Immature natural killer cell (primary cell): ENCODE results near the gene RASL12. TPM values are rescaled to one million over a fixed set of nuclear protein-coding genes. Genes with fewer than 3 reads are reported as not detected.
A peak's percentile ranks its signal among the peaks of the same experiment; 100 is the strongest.
"Not testable (repeated sequence)": the region's sequence is repeated elsewhere in the genome, so short reads cannot be mapped to it uniquely, and the experiment has no call there.

ENCODE experiments used
- DNase-seq, 3 donors: peaks; one replicate each; pipeline ENCODE4 v3.0.0; 2022; ENCODE audit warnings: mixed read lengths in 1 of 3
- H3K27ac Mint-ChIP-seq, 6 donors: one replicate each; pipeline ENCODE4 v1.8.0; 2020; ENCODE audit warnings: mixed read lengths in 6 of 6, mild to moderate bottlenecking in 5 of 6, inconsistent platforms in 4 of 6, moderate library complexity in 3 of 6
- H3K27me3 Mint-ChIP-seq, 3 donors: one replicate each; pipeline ENCODE4 v1.8.0; 2020 to 2021; ENCODE audit warnings: low read depth in 3 of 3, mild to moderate bottlenecking in 3 of 3, mixed read lengths in 3 of 3, moderate library complexity in 3 of 3, inconsistent platforms in 1 of 3
- H3K36me3 Mint-ChIP-seq, 3 donors: one replicate each; pipeline ENCODE4 v1.8.0; 2020; ENCODE audit warnings: mixed read lengths in 3 of 3, inconsistent platforms in 2 of 3, mild to moderate bottlenecking in 2 of 3
- H3K4me1 Mint-ChIP-seq, 2 donors: one replicate each; pipeline ENCODE4 v1.8.0; 2020; ENCODE audit warnings: inconsistent platforms in 2 of 2, mild to moderate bottlenecking in 2 of 2, mixed read lengths in 2 of 2, moderate library complexity in 1 of 2
- H3K4me3 Mint-ChIP-seq, 5 donors: one replicate each; pipeline ENCODE4 v1.8.0; 2020; ENCODE audit warnings: mild to moderate bottlenecking in 5 of 5, mixed read lengths in 5 of 5, inconsistent platforms in 3 of 5, moderate library complexity in 3 of 5
- H3K9me3 Mint-ChIP-seq, 6 donors: one replicate each; pipeline ENCODE4 v1.8.0; 2020; ENCODE audit warnings: mild to moderate bottlenecking in 6 of 6, mixed read lengths in 6 of 6, inconsistent platforms in 4 of 6, moderate library complexity in 3 of 6
- polyA plus RNA-seq, 3 donors: library from polyadenylated mRNA; unstranded; fragments of 300-500 nt; fragmentation: Illumina TruSeq; gene quantifications; one replicate each; pipeline ENCODE4 v1.2.3, GENCODE V29; 2021

The RASL12 gene
- polyA plus RNA-seq, 3 donors from 2014 or later, result not detected

DNA sequence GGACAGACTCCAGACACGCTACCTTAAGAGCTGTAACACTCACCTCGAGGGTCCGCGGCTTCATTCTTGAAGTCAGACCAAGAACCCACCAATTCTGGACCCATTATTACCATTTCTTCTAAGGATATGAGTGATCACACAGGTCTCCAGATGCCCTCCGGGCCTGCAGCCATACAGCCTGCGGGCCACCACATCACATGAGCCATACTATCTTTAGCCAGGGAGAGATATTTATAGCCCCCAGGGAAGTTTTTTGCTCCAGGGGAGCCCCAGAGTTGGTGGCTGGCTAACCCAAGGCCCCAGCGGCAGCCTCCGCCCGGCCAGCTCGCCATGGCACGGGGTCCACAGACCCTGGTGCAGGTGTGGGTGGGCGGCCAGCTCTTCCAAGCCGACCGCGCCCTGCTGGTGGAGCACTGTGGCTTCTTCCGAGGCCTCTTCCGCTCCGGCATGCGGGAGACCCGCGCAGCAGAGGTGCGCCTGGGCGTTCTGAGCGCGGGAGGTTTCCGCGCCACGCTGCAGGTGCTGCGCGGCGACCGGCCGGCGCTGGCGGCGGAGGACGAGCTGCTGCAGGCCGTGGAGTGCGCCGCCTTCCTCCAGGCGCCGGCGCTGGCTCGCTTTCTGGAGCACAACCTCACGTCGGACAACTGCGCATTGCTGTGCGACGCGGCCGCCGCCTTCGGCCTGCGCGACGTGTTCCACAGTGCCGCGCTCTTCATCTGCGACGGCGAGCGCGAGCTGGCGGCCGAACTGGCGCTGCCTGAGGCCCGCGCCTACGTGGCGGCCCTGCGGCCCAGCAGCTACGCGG, 8.9 kb upstream of the RASL12 start, which contains the start of gene KBTBD13:
KBTBD13 (plus strand) TSS at position 261 of the 805 bp plus-strand sequence; CDS start at position 331, 70 bp downstream.
- Mint-ChIP-seq H3K27me3 (peaks cover 4 to 14% (median 10%) of the 10 kb centered on the region in 3 donors), H3K36me3 (peaks cover 0 to 3% (median 0%) of the 10 kb centered on the region in 3 donors), H3K27ac (no peak within 1 kb of the TSS), H3K9me3 (no peaks in the 10 kb centered on the region), H3K4me3 (no peak within 1 kb of the TSS), H3K4me1 (peaks cover 5 to 7% of the 10 kb centered on the region in 2 donors)
- no peak for DNase-seq

DNA sequence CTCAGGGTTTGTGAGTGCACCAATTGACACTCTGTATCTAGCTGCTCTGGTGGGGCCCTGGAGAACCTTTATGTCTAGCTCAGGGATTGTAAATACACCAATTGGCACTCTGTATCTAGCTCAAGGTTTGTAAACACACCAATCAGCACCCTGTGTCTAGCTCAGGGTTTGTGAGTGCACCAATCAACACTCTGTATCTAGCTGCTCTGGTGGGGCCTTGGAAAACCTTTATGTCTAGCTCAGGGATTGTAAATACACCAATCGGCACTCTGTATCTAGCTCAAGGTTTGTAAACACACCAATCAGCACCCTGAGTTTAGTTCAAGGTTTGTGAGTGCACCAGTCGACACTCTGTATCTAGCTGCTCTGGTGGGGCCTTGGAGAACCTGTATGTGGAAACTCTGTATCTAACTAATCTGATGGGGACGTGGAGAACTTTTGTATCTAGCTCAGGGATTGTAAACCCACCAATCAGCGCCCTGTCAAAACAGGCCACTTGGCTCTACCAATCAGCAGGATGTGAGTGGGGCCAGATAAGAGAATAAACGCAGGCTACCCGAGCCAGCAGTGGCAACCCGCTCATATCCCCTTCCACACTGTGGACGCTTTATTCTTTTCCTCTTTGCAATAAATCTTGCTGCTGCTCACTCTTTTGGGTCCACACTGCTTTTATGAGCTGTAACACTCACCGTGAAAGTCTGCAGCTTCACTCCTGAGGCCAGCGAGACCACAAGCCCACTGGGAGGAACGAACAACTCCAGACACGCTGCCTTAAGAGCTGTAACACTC, 8.0 kb upstream of the RASL12 start:
- peaks cover 4 to 11% (median 10%) of the 10 kb centered on the region in 3 donors for H3K27me3 Mint-ChIP-seq
- DNase-seq, H3K4me1 Mint-ChIP-seq, H3K9me3 Mint-ChIP-seq, H3K27ac Mint-ChIP-seq, H3K4me3 Mint-ChIP-seq, H3K36me3 Mint-ChIP-seq: not testable (repeated sequence)

DNA sequence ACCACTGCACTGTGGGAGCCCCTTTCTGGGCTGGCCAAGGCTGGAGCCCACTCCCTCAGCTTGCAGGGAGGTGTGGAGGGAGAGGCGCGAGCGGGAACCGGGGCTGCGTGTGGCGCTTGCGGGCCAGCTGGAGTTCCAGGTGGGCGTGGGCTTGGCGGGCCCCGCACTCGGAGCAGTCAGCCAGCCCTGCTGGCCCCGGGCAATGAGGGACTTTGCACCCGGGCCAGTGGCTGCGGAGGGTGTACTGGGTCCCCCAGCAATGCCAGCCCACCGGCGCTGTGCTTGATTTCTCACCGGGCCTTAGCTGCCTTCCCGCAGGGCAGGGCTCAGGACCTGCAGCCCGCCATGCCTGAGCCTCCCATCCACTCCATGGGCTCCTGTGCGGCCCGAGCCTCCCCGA, 7.2 kb upstream of the RASL12 start:
- not testable (repeated sequence) for H3K4me3 Mint-ChIP-seq, H3K27ac Mint-ChIP-seq, H3K9me3 Mint-ChIP-seq, H3K4me1 Mint-ChIP-seq, H3K36me3 Mint-ChIP-seq, DNase-seq
- peaks cover 4 to 11% (median 10%) of the 10 kb centered on the region in 3 donors for H3K27me3 Mint-ChIP-seq

DNA sequence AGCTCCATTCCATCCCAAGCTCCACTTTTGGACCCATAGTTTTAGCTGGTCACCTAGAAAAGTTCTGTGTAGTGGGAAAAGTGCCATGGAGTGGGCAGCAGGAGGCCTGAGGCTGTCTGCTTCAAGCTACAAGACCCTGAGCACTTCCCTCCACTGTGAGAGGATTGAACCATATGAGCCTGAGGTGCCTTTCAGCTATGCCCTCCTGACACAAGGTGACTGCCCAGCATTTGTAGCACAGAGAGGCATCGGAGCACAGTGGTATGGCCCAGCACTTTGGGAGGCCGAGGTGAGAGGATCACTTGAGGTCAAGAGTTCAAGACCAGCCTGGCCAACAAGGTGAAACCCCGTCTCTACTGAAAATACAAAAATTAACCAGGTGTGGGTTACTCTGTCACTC, 4.8 kb upstream of the RASL12 start:
- Mint-ChIP-seq H3K9me3 (no peaks in the 10 kb centered on the region), H3K27me3 (peaks cover under 1 to 3% (median 2%) of the 10 kb centered on the region in 3 donors), H3K4me1 (peaks cover 0 to 6% of the 10 kb centered on the region in 2 donors), H3K36me3 (peaks cover 0 to 3% (median 0%) of the 10 kb centered on the region in 3 donors), H3K27ac (no peak overlapping the region), H3K4me3 (no peak overlapping the region)
- no peak for DNase-seq

DNA sequence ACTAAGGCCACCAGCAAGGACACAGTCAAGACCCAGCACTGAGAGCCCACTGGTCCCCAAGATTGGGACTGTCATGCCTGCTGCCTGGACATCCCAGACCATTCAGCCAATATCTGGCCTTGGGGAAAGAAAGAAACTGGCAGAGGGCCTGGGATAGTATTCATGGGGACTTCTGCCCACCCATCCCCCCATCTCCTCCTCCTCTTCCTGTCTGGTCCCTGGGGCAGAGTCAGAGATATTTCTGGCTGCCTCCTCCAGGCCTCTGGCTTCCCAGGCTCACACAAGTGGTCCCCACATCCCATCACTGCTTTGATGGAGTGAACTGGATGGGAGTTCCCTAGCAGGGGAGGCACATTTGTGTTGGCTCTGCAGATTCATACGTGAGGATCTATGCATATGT, 4.2 kb upstream of the RASL12 start:
- no peak overlapping the region for H3K27ac Mint-ChIP-seq
- no peak for DNase-seq
- H3K9me3 Mint-ChIP-seq, result no peaks in the 10 kb centered on the region
- H3K27me3 Mint-ChIP-seq, result peaks cover 0 to 6% (median 3%) of the 10 kb centered on the region in 3 donors
- H3K36me3 Mint-ChIP-seq, result peaks cover 0 to 3% (median 0%) of the 10 kb centered on the region in 3 donors
- no peak overlapping the region for H3K4me3 Mint-ChIP-seq
- H3K4me1 Mint-ChIP-seq, result peaks cover 4 to 10% of the 10 kb centered on the region in 2 donors

DNA sequence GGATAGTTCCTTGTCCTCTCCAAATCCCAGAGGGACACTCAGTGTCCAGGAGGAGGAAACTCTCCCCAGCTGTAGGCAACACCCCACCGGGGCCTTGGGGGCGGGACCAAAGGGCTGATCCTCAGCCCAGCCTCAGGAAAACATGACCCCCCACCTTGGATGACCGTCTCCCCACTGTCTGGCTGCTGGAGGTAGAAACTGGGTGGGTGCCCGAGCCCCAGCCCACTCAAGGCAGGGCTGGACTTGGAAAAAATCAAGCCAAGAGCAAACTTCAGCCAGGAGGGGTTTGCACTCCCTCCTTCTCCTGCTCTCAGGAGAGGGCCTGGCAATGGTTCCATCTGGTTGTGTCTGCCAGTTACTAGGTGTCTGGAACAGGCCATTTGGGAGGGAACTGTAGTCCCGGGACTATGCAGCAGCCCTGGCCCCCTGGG, 3.6 kb upstream of the RASL12 start:
- H3K9me3 Mint-ChIP-seq, result no peaks in the 10 kb centered on the region
- H3K27me3 Mint-ChIP-seq, result peaks cover 0 to 6% (median 3%) of the 10 kb centered on the region in 3 donors
- no peak for DNase-seq
- no peak overlapping the region for H3K4me3 Mint-ChIP-seq
- H3K36me3 Mint-ChIP-seq, result peaks cover 0 to 1% (median 0%) of the 10 kb centered on the region in 3 donors
- H3K4me1 Mint-ChIP-seq, result peaks cover 4 to 11% of the 10 kb centered on the region in 2 donors
- no peak overlapping the region for H3K27ac Mint-ChIP-seq

DNA sequence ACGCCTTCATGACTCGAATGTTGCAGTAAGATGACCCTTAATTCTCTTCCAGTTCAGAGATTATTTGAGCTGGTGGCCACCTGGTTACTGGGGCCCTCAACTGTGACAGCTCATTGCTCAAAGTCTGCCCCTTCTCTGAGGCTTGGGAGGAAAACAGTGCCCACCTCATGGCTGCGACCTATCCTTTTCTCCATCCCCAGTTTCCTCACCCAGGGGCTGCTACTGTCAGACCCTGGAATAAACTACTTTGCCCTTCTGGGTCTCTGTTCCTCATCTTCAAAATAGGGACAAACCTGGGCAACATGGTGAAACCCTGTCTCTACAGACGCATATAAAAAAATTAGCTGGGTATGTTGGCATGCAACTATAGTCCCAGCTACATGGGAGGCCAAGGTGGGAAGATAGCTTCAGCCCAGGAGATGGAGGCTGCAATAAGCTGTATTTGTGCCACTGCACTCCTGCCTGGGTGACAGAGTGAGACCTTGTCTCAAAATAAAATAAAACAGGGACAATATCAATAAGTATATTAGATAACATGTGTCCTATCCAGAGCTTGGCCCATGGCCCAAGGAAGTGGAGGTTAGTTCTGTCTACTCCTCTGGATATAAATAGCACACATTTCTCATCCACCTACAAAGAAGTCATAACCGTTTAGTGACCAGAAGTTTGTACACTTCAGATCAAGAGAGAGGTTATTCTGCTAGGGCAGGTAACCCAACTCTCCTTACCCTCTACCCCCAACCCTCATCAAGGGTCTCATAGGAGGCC, 2.2 kb upstream of the RASL12 start:
- Mint-ChIP-seq H3K9me3 (no peaks in the 10 kb centered on the region), H3K27me3 (peaks cover 6 to 7% (median 6%) of the 10 kb centered on the region in 3 donors), H3K4me3 (no peak overlapping the region), H3K36me3 (no peaks in the 10 kb centered on the region), H3K4me1 (peaks cover 4 to 11% of the 10 kb centered on the region in 2 donors), H3K27ac (no peak overlapping the region)
- DNase-seq, result no peak

DNA sequence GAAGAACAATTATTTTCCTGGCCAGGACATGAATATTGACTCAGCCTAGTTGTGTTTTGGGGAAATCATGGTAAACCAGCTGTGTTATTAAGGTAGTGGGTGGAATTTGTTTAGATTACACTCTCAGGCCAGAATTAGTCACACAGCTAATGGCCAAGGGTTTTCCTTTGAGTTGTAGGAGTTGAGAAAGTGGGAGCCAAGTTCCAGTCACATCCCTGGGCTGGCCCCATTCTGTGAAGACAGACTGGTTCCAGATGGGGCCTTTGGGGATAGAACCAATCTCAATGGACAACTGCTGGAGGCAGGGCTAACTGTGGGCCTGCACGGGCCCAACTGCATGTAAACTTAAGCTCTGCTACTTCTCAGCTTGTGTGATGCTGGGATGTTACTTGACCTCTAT, 1.4 kb upstream of the RASL12 start:
- DNase-seq, result no peak
- Mint-ChIP-seq H3K4me1 (peaks cover 4 to 11% of the 10 kb centered on the region in 2 donors), H3K36me3 (no peaks in the 10 kb centered on the region), H3K4me3 (no peak overlapping the region), H3K27ac (no peak overlapping the region), H3K27me3 (peaks cover 6 to 7% (median 6%) of the 10 kb centered on the region in 3 donors), H3K9me3 (no peaks in the 10 kb centered on the region)

DNA sequence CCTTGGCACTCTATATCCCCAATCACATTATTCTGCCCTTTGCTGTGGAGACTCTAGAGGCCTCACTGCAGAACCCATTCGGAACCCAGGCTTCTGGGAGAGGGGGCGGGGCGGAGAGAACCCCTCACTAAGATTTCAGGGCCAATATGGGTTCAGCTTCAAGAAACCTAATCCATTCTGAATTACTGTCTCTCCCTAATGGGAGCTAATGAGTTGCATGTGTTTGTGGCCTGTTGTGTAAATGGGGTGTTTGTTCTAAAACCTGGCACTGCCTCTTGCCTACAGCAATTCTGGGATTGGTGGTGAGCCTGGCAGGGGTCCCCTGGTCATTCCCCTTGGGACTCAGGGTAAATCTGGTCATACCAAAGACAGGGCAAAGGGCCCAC, 605 bp upstream of the RASL12 start:
- Mint-ChIP-seq H3K4me3 (peak overlapping the region in 3 of 5 donors; percentile 5 to 64 (median 31)), H3K27me3 (peaks cover 6 to 7% (median 6%) of the 10 kb centered on the region in 3 donors)

DNA sequence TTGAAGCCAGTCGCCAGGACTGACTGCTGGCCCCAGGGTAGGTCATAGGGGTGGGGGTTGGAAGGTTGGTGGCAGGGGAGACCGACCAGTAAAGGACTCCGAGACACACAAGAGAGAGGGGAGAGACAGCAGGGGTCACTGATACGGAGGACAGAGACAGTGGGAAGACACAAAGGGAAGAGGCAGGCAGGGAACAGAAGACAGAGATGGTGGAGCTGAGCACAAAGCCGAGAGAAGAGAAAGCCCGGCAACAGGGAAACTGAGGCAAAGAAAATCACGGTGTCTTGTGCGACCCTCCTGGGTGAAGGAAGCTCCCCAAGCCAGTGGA, 510 bp downstream of the RASL12 start:
- Mint-ChIP-seq H3K9me3 (no peaks in the 10 kb centered on the region), H3K36me3 (no peaks in the 10 kb centered on the region), H3K4me3 (peak overlapping the region in 3 of 5 donors; percentile 29 to 46 (median 35)), H3K4me1 (peaks cover 4 to 11% of the 10 kb centered on the region in 2 donors), H3K27me3 (peaks cover 8 to 9% (median 8%) of the 10 kb centered on the region in 3 donors), H3K27ac (no peak overlapping the region)
- DNase-seq, result no peak

More for the DNA sequence above, 605 bp upstream of the RASL12 start:
- H3K4me1 Mint-ChIP-seq, result peaks cover 4 to 11% of the 10 kb centered on the region in 2 donors
- H3K9me3 Mint-ChIP-seq, result no peaks in the 10 kb centered on the region
- H3K36me3 Mint-ChIP-seq, result no peaks in the 10 kb centered on the region
- H3K27ac Mint-ChIP-seq, result no peak overlapping the region
- DNase-seq, result no peak

DNA sequence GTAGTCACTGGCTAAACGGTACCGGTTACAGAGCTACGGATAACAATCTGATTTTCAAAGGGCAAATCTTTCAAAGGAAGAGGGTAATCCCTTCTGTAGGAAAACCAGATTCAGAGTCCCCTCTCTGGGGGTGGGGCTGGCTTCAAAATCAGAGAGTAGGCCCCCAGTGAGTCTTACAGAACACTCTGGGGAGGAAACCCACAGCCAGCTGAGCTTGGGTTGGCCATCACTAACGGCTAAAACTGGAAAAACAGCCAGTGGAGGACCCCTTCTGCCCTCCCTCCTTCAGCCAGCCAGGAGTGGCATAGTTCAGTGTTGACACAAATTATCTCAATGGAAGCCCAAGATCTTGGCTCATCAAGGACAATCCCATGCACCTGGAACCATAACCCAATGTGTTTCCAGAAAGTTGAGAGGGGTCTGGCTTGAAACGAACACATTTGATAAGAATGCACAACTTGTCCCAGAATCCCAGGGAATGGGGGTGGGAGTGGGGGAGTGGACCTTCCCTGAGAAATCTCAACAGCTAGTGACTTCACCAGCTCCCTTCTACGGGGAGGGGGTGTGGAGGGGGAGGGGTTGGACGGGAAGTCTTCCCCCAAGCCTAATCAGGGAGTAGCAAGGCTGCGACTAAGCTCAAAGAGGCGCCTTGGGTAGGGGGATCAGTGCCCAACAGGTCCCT, 1.0 kb downstream of the RASL12 start:
- peak overlapping the region in 2 of 5 donors; percentile 35 to 46 for H3K4me3 Mint-ChIP-seq
- no peak overlapping the region for H3K27ac Mint-ChIP-seq
- no peaks in the 10 kb centered on the region for H3K9me3 Mint-ChIP-seq
- H3K4me1 Mint-ChIP-seq, result peaks cover 4 to 11% of the 10 kb centered on the region in 2 donors
- no peaks in the 10 kb centered on the region for H3K36me3 Mint-ChIP-seq
- DNase-seq, result no peak
- peaks cover 6 to 9% (median 8%) of the 10 kb centered on the region in 3 donors for H3K27me3 Mint-ChIP-seq

DNA sequence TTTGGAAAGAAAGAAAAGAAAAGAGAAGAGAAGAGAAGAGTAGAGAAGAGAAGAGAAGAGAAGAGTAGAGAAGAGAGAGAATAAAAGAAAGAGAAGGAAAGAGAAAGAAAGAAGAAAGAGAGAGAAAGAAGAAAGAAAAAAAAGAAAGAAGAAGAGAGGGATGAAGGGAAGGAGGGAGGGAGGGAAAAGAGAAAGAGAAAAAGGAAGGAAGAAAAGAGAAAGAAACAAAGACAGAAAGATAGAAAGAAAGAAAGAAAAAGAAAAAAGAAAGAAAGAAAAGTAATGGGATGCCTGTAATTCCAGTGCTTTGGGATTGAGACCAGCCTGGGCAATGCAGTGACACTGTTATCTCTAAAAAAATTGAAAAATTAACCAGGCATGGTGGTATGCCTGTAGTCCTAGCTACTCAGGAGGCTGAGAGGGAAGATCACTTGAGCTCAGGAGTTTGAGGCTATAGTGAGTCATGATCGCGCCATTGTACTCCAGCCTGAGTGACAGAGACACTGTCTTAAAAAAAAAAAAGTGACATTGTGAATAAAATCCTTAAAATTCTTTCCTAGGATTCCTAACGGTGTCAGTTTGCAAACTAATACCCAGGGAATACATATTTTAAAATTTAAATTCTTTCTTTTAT, 1.7 kb downstream of the RASL12 start:
- no peak overlapping the region for H3K27ac Mint-ChIP-seq
- peaks cover 8 to 9% (median 8%) of the 10 kb centered on the region in 3 donors for H3K27me3 Mint-ChIP-seq
- no peak overlapping the region for H3K4me3 Mint-ChIP-seq
- no peaks in the 10 kb centered on the region for H3K36me3 Mint-ChIP-seq
- DNase-seq, result no peak
- H3K4me1 Mint-ChIP-seq, result peaks cover 4 to 11% of the 10 kb centered on the region in 2 donors
- H3K9me3 Mint-ChIP-seq, result no peaks in the 10 kb centered on the region

DNA sequence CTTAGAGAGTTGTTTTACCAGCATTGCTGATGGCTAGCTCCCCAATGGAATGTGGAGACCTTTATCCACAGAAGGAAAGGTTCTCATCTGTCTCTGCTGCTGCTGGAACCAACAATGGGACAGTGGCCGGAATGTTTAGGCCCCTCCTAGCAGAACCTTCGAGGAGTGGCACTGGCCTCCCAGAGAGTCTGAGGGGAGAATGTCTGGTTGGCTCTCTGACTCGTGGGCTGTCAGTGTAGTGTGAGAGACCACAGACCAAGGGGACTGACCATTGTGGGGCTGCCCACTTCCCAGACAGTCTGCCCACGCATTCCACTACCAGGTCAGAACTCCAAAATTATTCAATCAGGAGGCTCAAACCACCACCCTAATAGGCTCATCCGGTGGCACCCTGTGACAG, 5.1 kb downstream of the RASL12 start:
- H3K4me3 Mint-ChIP-seq, result no peak overlapping the region
- no peaks in the 10 kb centered on the region for H3K36me3 Mint-ChIP-seq
- H3K27me3 Mint-ChIP-seq, result peaks cover 8 to 9% (median 8%) of the 10 kb centered on the region in 3 donors

More for the DNA sequence above, 5.1 kb downstream of the RASL12 start:
- no peak for DNase-seq
- H3K9me3 Mint-ChIP-seq, result no peaks in the 10 kb centered on the region
- no peak overlapping the region for H3K27ac Mint-ChIP-seq
- H3K4me1 Mint-ChIP-seq, result peaks cover 4 to 5% of the 10 kb centered on the region in 2 donors
